HG02885 (cell line): Measurements from ENCODE around the gene ZNF683.
A peak's percentile ranks its signal among the peaks of the same experiment; 100 is the strongest.
"Not testable (repeated sequence)": the region's sequence is repeated elsewhere in the genome, so short reads cannot be mapped to it uniquely, and the experiment has no call there.

Source experiments
- ATAC-seq: cut with Tn5 transposase; IDR thresholded peaks from one replicate; pipeline ENCODE4 v1.9.1; 2021; ENCODE audit warnings: mild to moderate bottlenecking; ENCODE audit not compliant: unreplicated experiment, poor library complexity

ZNF683 gene

DNA sequence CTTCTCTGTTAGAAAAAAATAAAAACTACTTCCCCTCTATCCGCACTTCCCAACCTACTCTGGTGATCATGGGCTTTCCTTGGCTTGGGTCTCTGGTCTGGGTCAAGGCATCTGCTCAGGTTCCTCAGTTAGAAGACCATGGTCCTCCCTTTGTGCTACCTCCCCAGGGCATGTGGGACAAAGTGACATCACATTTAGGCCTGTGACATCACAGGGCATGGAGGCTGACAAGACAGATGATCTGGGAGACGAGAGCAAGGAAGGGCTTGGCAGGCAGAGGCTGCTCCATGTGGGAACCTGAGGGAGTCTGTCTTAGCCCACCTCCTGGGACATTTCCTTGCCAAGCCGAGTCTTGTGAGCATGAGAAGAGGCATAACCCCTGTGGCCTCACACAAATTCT lies at the start of gene ZNF683:
Gene ZNF683, minus strand, starts transcription at position 140 of the 400 bp plus-strand sequence. CDS start 4,179 bp downstream, outside the sequence.
- ATAC-seq, result not testable (repeated sequence)

DNA sequence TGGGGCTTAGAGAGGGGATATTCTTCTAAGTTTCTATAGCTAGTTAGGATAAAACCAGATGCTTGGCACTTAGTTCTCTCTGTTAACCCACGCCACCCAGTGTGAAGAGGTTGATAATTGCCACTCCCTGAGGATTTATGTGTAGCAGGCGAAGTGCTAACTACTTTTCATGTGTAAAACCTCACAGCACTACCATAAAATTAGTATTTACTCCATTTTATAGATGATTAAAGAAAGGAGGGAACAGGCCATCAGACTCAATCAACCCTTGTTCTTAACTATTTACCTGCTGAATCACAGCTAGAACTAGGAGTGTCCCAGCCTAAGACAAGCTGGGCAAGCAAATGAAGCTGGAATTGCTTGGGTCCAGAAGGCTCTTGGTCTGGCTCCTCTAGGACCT lies 46.9 kb upstream of the ZNF683 start:
- no peak for ATAC-seq

DNA sequence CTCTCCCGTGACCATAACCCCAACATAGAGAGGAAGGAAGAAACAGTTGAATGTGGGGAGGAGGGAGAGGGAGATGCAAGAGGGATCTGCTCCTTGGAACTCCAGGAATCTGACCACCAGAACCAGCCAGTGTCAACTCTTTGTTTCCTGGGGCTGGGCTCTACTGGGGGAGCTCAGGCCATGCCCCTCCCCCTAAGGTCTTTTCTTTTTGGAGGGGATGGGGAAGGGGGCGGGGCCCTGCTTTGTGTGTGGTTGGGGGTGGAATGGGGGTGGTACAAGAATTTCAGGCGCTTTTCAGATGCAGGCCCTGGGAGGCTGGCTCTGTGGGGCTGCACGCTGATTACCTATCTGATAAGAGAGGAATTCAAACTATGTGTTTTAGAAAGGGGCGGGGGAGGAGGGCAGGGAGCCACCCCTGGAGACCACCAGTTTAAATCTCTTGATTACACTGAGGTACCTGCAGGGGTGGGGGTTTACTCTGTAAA lies 46.4 kb upstream of the ZNF683 start:
- ATAC-seq, result no peak

DNA sequence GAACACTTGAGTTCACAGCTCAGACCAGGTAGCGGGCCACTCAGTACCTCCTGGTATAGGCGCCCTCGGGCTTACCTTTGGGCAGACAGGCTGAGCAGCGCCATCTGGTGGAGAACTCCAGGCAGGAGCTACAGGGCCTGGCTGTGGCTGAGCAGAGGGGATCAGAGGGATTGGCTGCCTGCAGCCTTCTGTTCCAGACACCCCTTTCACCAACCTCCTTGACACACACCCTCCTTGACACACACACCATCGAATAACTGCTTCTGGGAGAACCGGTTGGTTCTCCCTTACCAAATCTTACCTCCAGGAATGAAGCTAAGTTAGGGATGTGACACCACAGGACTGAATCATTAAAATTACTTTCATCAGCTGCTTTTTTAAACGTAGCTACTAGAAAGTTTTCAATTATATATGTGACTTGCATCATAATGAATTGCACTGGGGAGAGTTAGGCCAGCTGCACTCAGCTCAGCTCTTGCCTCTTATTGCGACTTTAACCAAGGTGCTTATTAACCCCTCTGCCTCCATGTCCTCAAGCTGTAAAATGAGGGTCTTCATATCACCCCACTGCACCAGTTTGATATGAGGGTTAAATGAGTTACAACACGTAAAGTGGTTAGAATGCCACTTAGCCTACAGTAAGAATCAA lies 44.7 kb upstream of the ZNF683 start:
- peak; percentile 62 for ATAC-seq

DNA sequence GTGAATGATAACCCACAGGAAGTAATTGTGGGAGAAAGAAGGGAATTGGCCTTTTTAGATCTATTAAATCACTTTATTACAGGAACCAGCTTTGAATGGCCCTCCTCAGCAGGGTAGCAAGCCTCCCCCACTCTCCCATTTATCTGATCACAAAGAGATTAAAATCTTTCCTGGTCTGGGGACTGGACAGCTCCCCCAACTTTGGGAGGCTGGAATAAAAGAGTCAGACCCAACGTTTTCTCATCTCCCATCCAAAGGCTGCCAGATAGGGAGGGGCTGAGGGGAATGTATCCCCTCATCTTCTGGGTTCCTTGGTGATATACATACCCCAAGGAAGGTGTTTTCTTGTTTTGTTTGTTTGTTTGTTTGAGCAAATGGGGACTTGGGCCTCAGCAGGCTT lies 40.5 kb upstream of the ZNF683 start:
- no peak for ATAC-seq

DNA sequence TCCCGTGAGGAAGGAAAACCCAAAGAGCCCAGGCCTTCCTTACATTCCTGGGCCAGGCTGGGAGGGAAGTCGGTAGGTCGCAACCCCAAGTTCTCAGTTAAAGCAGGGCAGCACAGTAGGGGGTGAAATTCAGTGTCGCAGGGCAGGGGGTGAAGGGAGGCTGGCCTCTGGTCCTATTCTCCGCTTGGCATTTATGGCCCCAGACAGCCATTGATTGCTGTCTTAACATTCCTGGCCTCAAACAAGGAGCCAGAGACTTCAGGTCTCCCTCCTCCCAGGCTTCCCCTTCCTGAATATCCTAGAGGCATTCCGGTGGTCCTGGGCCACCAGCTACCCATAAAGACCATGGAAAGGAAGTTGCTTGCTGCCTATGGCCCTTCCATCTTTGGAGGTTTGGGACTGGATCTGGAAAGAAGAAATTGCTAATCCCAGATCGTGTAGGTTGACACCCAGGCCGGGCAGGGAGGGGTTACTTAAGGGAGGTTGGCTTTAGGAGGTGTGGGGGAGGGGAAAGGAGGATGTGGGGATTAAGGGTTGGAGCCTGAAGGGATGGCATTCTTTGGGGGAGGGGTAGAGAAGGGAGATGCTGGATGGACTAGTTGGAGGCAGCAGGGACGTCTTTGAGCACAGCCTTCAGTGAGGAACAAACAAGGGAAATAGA lies 39.8 kb upstream of the ZNF683 start:
- no peak for ATAC-seq

DNA sequence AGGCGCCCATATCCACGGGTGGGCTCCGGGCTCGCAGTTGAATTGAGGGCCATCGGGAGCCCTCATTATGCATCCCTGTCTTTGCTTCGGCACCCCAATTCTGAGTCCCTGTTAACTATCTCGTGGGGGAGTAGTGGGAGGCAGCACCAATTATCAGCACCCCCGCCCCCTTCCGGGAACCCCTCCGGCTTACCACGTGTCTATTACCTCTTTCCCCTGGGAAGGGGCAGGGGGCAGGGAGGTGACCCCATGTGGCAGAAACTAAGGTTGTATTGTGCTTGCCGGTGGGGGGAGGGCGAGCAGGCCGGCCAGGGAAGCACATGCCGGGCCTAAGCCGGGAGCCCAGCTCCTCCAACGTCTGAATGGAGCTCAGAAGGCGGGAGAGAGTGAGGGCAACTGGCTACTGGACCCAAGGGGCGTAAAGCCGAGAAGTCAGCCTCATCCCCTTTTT lies 39.1 kb upstream of the ZNF683 start:
- no peak for ATAC-seq

DNA sequence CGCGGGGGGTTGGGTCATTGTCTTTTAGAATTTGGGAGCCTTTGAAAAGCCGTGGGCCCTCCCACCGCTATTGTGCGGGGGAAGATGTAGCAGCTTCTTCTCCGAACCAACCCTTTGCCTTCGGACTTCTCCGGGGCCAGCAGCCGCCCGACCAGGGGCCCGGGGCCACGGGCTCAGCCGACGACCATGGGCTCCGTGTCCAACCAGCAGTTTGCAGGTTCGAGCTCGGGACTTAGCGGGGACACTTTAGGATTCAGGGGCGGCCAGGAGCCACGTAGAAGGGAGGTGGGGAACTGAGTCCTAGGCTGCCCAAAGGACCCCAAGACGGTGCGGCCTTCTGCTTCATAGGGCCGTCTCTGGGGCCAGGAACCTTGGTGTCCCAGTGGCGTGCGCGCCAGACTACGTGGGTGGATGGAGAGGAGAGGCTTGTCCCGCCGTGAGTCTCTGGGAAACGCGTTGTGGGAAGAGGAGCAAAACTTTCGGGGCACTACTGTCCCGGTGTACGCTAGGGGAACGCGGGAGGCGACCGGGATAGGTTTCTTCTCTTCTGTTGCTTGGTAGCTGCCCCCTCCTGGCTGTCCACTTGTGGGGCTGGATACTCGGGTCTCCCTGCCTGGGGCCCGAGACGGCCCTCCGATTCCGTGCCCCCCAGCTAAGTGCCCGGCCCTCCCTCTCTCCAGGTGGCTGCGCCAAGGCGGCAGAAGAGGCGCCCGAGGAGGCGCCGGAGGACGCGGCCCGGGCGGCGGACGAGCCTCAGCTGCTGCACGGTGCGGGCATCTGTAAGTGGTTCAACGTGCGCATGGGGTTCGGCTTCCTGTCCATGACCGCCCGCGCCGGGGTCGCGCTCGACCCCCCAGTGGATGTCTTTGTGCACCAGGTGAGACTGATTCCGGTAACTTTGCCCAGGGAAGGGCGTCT lies 38.4 kb upstream of the ZNF683 start, which contains the start of gene LIN28A:
Gene LIN28A, plus strand, starts transcription at position 112 of the 918 bp plus-strand sequence. Its CDS starts 75 bp downstream, at position 187.
- ATAC-seq, result no peak

DNA sequence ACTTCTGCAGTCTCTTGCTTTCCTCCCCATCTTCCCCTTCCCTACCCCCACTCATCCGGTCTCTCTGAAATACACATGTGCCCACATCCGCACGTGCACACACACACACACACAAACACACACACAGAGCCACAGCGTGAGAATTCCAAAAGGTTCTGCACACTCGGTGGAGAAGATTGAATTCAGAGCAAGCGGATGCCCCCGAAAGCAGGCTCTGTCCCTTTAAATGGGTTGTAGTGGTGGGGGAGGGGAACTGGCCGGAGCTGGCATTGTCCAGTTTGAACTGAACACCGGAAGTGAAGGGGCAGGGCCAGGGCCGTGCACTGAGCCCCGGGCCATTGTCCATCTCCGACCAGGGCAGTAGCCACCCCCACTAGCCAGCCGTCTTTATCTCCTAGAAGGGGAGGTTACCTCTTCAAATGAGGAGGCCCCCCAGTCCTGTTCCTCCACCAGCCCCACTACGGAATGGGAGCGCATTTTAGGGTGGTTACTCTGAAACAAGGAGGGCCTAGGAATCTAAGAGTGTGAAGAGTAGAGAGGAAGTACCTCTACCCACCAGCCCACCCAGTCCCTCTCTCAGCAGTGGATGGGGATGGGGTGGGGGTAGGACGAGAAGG lies 36.7 kb upstream of the ZNF683 start:
- no peak for ATAC-seq

DNA sequence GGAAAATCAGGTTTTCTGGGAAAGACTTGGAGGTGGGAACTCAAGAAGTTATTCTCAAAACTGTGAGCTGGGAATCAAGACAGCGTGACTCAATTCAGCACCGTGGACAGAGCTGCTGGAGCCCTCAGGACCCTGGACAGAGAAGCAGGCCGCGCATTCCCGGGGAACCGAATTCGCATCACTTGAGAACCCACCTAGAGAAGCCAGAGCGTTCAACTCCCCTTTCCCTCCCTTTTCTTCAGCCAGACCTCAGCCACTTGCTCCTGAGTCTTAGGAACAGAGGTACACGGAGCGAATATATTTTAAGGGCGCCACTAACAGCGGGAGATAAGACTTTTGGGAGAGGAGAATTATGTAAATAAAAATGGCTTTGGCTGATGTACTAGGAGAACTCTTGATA lies 36.1 kb upstream of the ZNF683 start:
- no peak for ATAC-seq

DNA sequence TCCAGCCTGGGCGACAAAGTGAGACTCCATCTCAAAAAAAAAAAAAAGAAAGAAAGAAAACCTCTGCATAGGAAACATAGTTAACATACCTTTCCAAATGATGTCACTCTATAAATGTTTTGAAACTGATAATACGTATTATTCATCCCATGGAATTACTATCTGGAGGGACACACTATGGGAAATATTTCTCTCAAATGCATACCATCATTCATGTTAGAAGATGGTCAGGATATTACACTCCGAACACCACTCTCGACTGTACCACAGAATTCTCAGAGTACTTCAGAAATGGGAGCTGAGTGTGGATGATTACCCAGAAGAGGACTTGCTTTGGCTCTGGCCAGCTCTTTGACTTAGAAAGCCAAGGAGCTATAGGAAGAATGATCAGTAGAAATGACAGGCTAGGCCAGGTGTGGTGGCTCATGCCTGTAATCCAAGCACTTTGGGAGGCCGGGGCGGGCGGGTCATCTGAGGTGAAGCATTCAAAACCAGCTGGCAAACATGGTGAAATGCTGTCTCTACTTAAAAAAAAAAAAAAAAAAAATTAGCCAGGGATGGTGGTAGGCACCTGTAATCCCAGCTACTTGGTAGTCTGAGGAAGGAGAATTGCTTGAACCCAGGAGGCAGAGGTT lies 32.8 kb upstream of the ZNF683 start:
- no peak for ATAC-seq

DNA sequence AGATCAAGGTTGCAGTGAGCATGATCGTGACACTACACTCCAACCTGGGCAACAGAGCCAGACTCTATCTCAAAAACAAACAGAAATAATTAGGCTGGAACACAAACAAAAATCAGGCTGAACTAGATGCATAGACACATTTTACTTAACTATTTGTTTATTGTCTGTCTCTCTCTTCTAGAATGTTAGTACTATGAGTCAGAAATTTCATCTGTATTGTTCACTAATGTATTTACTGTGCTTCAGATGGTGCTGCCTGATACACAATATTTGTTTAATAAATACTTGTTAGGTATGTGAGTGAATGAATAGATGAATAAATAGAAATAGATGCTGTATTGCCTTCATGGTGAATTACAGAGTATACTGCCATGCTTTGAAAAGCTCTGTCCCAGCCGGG lies 32.1 kb upstream of the ZNF683 start:
- no peak for ATAC-seq

DNA sequence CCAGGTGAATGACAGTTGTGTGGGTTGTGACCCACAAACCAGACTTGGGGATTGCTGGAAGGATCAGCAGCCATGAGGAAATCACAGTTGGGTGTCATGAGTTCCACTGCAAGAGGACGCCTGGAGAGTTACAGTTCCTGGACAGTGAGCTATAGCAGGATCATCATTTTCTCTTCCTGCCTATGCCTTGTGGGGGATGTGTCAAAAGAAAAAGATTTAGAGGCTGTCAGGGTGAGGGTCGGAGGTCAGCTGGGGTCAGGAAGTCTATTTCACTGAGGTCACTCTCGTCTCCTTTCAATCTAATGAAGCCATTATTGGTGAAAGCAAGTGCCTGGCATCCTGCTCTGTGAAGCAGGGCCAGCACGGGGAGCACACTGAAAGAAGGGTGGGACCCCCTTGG lies 31.1 kb upstream of the ZNF683 start:
- no peak for ATAC-seq

DNA sequence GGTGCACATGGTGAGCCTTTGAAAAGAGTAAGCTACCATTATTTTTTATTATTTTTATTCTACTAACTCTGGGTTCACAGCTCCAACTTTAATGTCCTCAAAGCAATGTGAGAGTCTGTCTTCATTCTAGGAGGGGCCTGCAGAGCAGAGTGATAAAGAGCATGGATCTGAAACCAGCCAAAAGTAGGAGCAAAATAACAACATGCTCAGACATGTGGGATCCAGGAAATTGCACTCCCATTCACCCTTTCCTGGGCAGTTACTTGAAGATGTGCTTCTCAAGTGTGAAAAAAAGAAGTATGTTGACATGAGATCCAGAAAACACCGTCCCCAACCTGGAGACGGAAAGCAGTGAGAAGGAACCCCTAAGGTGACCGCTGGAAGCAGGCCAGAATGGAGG lies 29.3 kb upstream of the ZNF683 start:
- ATAC-seq, result no peak

DNA sequence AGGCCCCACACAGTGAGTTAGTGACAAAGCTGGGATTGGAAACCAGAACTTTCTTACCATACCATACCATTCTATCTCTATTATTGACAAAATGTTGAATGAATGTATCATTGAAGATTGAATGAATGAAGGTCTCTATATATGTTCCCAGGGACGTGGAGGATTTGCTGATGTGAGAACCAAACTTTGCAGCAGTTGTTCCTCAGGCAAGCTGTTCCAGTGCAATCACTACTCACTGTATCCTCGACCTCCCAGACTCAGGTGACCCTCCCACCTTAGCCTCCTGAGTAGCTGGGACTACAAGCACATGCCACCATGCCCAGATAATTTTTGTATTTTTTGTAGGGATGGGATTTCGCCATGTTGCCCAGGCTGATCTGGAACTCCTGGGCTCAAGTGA lies 26.5 kb upstream of the ZNF683 start:
- no peak for ATAC-seq

DNA sequence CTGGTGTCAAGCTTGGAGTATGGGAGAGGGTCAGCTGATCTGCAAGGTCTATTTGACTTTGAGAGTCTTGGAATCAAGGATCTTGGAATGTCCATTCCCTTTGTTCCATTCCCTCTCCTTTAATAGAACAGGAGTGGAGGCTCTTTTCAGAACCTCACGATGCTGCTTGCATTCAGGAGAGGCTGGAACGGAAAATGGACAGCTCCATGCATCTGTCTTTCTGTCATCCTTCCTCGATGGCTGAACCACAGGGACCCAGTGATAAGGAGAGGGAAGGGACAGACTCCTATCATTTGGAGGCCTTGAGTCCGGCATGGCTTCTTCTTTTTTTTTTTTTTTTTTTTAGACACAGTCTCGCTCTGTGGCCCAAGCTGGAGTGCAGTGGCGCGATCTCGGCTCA lies 23.2 kb upstream of the ZNF683 start:
- no peak for ATAC-seq

DNA sequence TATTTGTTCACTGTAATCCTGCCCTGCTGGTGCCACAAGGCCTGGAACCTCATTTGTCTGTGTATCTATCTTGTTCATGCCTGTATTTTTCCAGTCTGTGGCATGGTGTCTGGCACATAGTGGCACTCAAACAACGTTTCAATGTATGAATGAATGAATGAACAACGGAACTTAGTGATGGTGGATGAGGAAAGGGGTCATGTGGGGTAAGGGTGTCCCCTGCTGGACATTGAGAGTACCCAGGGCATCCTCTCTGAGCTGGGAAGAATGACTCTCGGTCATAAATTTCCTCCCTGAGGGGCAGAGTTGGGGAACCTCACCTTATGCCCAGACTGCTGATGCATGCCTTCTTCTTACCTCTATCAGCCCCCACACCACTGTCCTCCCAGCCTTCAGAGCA lies 18.9 kb upstream of the ZNF683 start:
- ATAC-seq, result no peak

DNA sequence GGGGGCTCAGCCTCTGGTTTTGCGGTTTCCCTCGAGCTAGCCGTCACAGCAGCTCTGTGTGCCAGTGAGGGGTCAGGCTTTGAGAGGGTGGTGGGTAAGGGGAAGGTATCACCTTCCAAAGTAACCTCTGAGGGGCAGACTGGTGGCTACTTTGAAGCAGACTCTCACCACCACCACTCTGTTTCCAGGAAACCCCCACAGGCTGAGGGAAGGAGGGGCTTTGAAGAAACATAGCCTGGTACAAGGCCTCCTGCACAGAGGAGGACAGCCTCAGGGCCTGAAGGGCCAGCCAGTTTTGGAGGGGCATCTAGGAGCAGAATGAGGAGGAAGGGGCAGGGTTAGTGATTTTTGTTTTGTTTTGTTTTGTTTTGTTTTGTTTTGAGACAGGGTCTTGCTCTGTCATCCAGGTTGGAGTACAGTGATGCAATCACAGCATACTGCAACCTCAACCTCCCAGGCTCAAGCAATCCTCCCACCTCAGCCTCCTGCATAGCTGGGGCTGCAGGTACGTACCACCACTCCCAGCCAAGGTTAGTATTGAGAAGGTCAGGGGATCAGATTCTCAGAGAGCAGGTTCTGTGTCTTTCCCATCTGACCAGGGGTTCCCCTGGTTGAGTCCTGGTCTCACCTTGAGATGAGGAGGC lies 17.2 kb upstream of the ZNF683 start:
- ATAC-seq, result no peak

DNA sequence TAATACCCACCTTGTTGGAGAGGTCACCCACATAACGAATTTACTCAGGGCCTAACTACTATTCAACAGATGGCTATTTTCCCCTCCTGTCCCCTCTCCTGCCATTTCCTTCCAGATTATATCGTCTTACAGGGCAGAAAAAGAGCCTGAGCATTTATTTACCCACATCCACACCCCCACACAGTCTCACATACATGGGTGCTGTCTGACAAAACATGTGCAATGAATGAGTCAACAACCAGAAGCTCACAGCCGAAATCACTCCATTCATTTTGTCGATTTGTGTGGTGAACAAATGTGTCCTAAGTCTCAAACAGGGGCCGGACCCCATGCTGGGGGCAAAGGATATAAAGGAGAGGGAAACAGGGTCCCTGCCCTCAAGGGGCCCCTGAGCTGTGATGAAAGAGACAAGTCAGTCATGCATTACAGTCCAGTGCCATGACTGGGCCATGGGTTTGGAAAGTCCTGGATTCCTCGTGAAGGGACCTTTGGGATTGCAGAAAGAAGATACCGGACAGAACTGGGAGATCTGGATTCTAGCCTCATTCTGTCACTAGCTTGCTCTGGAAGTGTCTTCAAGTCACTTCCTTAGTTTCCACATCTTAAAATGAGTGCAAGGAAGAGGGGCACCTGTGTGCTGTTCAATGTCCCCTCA lies 16.4 kb upstream of the ZNF683 start:
- no peak for ATAC-seq
